ENCODE measurements around the gene DIAPH2.
"Not testable (repeated sequence)": the region's sequence is repeated elsewhere in the genome, so short reads cannot be mapped to it uniquely, and the experiment has no call there.

The DIAPH2 gene

GRCh38 chrX:96719161-96719875, 34.7 kb downstream of the DIAPH2 start:
- no peak for DNase-seq

DNA sequence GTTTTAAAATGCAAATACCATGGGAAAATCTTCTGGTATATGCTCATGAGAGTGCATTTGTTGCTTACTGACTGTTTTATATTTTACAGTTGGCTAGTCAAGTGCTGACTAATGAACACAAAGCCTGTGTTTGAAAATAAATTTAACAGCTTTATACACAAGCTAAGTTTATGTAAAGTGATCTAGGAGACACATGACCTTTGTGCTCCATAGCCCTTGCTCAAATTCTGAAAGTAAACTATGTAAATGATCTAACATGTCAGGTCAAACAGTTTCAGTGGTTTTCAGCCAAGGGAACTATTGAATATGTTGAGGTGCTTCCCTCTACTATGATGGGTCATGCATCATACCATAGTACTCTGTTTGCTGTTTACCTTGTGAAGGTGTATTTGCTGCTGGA, 36.7 kb downstream of the DIAPH2 start:
- no peak for DNase-seq

DNA sequence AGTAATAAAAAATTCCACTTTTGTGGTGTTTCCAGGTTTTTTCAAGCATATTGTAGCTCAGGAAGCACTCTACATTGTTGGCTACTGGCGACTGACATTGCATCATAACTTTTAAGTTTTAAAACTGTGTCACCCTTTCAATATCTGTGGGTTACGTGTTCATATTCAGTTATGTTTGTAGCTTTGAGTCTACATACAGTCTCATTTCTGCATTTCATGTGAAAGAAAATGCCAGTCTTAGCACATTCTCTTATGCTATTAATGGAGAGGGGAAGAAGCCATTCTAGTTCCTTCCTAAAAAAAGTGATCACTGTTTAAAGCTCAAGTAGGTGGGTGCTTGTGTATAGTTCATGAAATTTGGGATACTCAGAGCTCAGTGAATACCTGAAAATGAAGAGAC, 38.1 kb downstream of the DIAPH2 start:
- no peak for DNase-seq

DNA sequence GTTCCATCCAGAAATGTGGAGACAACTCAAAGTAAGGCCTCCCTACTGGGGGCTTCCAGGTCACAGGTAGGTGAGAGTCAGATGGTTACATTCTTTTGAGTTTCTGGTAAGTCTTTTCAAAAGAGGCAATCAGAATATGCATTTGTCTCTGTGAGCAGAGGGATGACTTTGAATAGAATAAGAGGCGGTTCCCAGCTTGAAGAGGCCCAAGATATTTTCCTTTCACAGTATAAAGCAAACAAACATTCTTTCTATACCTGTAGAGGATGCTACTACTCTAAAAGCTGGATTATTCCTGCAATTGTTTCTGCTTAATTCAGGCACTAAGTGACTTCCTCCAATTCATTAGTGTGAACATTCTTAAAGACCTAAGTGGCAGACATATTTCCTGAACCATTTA, 44.4 kb downstream of the DIAPH2 start:
- no peak for DNase-seq

- no peak for DNase-seq
Observed at GRCh38 chrX:96729868-96730643, 45.4 kb downstream of the DIAPH2 start.

- not testable (repeated sequence) for DNase-seq
Observed at GRCh38 chrX:96731000-96731399, 46.4 kb downstream of the DIAPH2 start.

- DNase-seq, result no peak
Observed at GRCh38 chrX:96743367-96744073, 58.9 kb downstream of the DIAPH2 start.

GRCh38 chrX:96752781-96753180, 68.1 kb downstream of the DIAPH2 start:
- no peak for DNase-seq

- DNase-seq, result no peak
Observed at GRCh38 chrX:96753230-96753629, 68.6 kb downstream of the DIAPH2 start.

GRCh38 chrX:96756491-96756890, 71.8 kb downstream of the DIAPH2 start:
- no peak for DNase-seq

DNA sequence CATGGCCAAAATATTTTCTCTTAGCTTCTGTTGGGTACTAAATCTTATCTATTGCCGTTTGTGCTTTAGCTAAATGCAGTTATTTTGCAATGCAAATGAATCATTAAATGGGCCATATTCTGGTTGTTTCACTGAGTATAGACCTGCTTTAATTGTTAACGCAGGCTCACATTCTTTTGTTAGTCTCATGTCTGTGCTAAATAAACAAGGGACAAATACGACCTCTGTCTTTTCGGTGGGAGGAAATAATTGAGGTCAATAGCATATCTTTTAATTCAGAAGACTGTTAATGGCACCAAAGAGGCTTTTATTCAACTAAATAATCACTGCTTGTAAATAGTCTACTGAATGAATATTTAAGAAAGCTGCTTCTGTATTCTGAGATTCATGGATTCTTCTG, 76.9 kb downstream of the DIAPH2 start:
- no peak for DNase-seq

- no peak for DNase-seq
Observed at GRCh38 chrX:96763608-96764007, 79.0 kb downstream of the DIAPH2 start.

- DNase-seq, result no peak
Observed at GRCh38 chrX:96764864-96765263, 80.2 kb downstream of the DIAPH2 start.

GRCh38 chrX:96770315-96770714, 85.7 kb downstream of the DIAPH2 start:
- DNase-seq, result peak; percentile 13

DNA sequence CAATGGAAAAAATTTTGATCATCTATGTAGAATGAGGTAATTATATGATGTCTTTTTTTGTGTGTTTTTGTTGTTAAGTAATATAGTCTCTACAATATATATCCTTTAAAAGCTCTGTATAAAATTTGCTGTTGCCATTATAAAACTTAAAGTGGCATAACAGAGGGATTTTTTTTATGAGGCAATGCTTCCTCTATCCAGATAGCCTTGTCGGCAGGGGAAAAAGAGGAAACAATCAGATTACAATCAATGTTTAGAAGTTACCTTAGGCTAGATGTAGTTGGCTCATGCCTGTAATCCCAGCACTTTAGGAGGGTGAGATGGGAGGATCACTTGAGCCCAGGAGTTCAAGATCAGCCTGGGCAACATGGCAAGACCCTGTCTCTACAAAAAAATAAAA, 86.8 kb downstream of the DIAPH2 start:
- no peak for DNase-seq

GRCh38 chrX:96774116-96774515, 89.5 kb downstream of the DIAPH2 start:
- DNase-seq, result no peak

- DNase-seq, result no peak
Observed at GRCh38 chrX:96776966-96777365, 92.3 kb downstream of the DIAPH2 start.

DNA sequence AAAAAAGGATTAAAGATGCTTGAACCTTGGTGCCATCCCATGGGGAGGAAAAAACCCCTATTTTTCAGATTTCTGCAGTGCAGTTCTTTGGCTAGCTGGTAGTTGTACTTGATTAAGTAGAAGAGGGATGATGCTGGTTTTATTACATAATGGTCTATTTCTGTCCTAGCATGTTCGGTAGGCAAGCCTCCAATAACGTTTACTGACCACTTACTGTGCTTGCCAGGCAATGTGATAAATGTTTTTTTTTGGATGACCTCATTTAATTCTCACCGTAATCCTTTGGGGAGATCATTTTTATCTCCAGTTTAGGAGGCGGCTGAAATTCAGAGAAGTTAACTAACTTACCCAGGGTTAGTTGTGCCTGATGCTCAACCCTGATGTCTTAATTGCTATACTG, 106.9 kb downstream of the DIAPH2 start:
- DNase-seq, result no peak

DNA sequence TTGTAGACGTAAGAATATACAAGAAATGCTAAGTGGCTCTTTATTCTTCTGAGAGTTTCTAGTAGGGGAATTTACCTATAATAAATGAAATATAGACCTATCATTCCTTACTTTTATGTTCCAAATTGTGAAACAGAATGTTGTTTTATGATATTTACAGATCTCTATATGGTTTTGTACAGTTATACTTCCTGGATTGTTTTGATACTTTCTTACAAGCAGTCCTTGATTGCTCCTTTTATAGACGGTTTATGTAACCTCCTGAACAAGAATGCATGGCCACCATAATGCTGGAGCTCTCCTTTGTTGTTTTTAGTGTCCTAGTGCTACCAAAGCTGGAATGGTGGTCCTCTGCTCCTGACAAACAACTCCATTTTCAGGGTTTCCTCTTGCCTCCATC, 107.4 kb downstream of the DIAPH2 start:
- no peak for DNase-seq

DNA sequence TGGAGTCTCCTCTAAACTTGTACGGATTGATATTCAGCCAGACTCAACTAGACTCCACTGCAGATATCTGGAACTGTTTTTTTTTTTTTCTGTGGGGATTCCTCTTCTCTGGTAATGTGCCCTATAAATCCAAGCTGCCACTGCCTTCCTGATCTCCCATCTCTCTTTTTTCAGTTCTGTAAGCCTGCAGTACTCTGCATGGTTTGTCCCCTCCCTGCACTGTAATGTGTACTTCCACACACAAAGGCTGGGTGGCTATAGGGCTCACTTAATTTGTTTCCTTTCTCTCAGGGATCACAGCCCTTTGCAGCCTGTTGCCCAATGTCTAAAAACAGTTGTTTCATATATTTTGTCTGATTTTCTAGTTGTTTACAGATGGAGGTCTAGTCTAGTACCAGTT, 114.3 kb downstream of the DIAPH2 start:
- DNase-seq, result no peak

DNA sequence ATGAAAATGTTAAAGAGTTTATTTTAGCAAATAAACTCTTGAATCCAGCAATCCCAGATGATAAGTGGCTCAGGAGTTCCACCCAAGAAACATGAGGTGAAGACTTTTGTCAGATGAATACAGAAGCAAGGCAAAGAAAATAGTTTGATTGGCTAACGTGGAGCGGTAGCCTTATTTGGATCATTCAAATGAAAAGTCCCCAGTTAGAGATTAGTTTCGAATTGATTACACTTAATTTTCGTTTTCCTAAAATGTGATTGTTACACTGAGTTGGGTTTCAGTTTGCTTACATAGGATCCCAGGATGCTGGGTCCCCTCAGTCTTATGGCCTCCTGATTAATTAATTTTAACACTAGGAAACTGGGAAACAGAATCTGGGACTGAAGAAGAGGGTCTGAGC, 122.7 kb downstream of the DIAPH2 start:
- no peak for DNase-seq

DNA sequence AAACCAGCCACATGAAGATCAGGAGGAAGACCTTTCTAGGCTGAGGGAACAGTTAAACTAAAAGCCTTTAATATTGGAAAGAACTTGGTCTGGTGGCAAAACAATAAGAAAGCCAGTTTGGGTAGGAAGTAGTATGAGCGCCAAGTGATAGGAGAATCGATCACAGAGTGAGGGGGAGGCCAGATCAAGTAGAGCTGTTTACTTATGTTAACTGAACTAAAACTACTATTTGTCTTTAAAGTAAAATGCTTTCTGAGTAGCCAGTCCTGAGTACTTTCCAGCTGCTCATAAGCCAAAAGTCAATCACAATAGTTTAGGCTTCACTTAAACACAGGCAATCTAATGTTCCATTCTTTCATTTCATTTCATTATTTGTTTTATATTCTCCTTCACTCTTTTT, 136.3 kb downstream of the DIAPH2 start:
- no peak for DNase-seq

DNA sequence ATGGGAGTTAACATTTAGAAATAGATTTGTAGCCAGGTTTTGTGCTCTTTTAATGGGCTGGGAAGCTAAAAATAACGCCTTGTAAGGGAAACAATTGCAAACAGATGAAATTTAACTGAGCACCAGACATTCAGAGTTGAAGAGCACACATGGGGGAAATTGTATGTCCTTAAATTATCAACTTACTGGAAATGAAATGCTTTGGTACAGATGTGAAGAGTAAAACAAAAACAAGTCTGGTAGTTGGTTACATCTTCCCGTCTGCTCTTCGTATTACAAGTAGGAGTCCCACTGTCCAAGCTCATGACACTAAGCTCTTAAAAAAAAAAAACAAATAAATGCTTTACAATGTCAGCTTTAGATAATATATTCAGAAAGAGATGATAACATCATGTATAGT, 139.5 kb downstream of the DIAPH2 start:
- no peak for DNase-seq

GRCh38 chrX:96833333-96833732, 148.7 kb downstream of the DIAPH2 start:
- DNase-seq, result no peak

Measured in CD4-positive, alpha-beta T cell treated with Interleukin-4 for 4 hours (primary cell).